GM19467 (cell line): Measurements from ENCODE around the gene CMTM3.
A peak's percentile ranks its signal among the peaks of the same experiment; 100 is the strongest.
"Not testable (repeated sequence)": the region's sequence is repeated elsewhere in the genome, so short reads cannot be mapped to it uniquely, and the experiment has no call there.

ENCODE experiments used
- ATAC-seq: cut with Tn5 transposase; IDR thresholded peaks from one replicate; pipeline ENCODE4 v1.9.1; 2021; ENCODE audit warnings: mild to moderate bottlenecking, moderate library complexity; ENCODE audit not compliant: unreplicated experiment

CMTM3 gene

DNA sequence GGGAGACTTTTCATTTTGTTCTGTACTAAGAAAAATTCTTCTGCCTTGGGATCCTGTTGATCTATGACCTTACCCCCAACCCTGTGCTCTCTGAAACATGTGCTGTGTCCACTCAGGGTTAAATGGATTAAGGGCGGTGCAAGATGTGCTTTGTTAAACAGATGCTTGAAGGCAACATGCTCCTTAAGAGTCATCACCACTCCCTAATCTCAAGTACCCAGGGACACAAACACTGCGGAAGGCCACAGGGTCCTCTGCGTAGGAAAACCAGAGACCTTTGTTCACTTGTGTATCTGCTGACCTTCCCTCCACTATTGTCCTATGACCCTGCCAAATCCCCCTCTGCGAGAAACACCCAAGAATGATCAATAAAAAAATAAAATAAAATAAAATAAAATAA lies 27.1 kb downstream of the CMTM3 start:
- ATAC-seq, result not testable (repeated sequence)

DNA sequence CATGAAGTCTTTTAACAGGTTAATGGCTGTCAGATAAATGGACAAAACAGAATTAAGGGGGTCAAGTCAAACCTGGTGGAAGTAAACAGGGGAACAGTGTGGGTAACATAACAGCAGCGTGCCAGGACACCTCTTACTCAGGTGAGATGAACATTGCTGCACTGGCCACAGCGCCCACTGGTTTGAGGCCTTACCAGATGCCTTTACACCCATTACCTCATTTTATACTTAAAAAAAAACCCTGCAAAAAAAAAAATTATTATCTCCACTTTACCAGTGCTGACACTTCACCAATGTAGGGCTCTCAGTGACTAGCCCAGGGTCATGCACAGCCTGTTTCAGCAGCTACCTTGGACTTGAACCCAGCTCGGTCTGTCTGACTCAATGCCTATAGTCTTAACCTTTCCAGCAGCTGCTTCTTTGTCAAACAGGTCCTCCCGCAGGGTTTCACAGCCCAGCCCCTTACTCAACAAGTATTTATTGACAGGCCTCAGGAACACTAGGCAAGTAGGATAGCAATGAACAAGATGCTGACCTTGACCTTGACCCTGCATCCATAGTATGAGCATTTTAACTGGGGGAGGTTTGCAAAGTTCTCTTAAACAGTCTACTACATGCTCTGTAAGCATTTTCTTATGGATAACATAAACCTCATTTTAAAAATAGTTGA lies 30.2 kb downstream of the CMTM3 start:
- ATAC-seq, result no peak

DNA sequence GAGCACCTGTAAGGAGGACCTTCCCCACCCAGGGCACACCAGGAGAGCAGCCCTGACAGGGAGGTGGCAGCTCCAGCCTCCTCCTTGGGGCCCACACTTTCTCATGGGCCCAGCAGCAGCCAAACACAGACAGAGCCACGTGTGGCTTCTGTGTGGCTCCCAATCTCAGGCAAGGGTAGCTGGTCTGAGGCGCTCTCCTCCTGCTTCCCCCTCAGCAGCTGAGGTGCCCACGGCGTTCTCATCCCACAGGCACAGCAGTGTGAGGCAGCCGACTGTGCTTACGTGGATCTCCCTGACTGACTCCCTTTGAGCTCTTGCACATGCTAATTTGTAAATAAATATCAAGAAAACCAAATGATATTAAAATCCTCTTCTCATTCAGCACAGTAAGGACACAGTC lies 30.9 kb downstream of the CMTM3 start:
- no peak for ATAC-seq

DNA sequence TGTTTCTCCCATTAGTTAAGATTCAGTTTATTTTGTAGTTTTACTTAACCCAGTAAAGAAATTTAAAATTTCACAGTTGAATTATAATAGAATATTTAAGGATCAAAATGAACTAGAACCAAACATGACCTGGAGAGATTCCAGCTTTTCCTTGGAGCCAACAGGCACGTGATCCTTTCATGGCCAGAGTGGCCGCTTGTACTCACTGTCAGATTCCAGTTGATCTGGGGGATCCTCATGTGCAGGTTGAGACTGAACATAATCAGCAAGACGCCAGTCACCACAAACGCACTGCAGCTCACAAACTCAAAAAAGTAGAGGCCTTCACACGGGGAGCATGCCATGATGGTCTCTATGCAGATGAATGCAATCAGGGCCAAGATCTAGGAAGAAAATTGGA lies 31.7 kb downstream of the CMTM3 start:
- ATAC-seq, result no peak

DNA sequence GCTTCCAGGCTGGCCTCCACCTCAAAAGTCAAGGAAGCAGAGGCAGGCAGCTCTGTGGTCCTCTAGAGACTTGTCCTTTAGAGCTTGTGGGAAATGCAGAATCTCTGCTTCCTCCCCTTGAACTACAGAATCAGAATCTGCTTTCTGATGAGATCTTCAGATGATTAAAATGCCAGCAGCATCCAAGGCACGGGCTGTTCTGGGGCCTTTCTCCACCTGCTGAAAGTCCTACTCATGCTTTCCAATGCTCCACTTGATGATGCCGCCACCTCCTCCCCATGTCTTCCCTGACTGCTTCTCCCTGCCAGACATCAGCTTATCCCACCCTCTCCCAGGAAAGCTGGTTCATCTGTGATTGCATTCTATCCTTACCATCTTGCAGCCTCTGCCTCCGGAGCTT lies 33.3 kb downstream of the CMTM3 start:
- ATAC-seq, result no peak

DNA sequence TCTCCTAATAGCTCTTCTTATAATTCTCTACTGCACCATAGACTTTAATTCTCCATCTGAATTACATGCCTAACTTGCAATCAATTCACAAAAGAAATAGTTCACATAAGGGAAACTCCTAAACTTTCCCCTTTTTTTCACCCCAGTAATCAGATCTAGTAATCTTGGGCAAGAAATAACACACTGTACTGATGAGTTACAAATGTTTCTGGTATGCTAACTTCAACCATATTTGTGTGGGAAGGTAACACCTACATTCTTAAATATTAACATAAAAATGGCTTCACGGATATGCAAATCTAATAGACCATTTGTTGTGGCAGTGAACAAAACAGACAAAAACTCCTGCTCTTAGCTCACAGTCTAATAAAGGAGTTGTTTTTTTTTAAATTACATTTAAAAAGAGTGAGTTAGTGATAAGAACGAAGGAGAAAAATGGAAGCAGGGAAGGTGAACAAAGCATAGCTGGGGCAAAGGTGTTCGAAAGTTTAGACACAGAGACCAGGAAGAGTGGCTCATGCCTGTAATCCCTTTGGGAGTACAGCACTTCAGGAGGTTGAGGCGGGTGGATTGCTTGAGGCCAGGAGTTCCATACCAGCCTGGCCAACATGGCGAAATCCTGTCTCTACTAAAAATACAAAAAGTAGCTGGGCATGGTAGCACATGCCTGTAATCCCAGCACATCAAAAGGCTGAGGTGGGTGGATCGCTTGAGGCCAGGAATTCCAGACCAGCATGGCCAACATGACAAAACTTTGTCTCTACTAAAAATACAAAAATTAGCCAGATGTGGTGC lies 34.8 kb downstream of the CMTM3 start:
- no peak for ATAC-seq

DNA sequence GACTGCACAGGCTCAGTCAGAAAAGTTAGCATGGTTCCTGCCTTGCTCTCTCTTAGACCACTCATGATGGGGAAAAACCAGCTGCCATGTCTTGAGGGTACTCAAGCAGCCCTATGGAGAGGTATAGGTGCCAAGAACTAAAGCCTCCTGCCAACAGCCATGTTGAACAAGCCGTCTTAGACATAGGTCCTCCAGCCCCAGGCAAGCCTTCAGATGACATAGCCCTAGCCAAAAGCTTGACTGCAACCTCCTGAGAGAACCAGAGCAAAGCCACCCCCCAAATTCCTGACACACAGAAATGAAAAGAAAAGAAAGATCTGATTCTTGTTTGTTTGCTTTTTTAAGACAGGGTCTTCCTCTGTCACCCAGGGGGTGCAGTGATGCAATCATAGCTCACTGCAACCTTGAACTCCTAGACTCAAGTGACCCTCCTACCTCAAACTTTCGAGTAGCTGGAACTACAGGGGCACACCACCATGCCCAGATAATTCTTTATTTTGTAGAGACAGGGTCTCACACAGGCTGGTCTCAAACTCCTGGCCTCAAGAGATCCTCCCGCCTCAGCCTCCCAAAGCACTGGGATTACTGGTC lies 36.3 kb downstream of the CMTM3 start:
- no peak for ATAC-seq

DNA sequence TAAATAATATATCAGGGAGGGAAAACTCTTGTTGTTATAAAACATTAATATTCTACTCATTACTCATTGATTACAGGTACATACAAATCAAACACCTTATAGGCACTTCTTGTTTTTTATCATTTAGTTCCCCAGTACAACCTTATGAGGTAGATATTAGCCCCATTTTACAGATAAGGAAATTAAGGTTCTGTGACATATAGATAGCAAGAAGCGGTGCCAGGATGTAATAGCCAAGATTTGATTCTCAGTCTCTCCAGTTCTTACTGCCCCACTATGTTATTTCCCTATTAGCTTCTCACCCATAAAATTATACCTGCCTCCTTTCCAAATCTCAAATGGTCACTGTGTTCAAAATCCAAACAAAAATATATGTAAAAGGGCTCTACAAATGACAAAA lies 36.9 kb downstream of the CMTM3 start:
- no peak for ATAC-seq

DNA sequence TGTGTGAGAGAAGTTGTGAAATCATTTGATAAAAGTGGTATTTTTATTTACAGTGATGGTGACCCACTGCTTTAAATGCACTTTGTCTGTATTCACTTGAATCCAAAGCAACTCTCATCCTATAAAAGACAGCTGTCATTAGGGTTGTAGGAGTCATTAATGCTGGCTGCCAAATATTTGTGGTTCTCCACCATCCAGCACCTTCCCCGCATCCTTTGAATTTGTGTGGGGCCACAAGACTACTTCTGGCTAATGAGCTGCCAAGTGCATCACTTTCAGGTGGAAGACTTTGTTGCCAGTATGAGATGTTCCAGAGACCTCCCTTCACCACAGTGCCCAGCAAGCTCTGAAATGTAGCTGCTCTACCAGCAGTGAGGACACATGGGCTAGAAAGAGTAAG lies 43.4 kb downstream of the CMTM3 start:
- ATAC-seq, result no peak

DNA sequence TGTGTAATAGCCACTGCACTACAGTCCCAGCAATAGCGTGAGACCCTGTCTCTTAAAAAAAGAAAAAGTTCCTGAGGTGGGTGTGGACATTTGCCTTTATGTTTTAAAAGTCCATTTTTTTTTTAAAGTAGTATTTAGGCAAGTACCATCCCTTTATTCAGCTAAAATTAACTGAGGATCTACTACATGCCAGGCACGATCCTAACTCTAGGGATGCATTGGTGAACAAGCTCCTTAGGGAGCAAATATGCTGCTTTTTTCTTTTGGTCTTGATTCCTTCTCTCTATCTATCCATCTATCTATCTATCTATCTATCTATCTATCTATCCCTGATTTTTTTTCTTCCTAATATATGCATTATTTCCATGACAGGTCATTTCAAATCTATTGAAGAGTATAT lies 44.7 kb downstream of the CMTM3 start:
- ATAC-seq, result no peak

DNA sequence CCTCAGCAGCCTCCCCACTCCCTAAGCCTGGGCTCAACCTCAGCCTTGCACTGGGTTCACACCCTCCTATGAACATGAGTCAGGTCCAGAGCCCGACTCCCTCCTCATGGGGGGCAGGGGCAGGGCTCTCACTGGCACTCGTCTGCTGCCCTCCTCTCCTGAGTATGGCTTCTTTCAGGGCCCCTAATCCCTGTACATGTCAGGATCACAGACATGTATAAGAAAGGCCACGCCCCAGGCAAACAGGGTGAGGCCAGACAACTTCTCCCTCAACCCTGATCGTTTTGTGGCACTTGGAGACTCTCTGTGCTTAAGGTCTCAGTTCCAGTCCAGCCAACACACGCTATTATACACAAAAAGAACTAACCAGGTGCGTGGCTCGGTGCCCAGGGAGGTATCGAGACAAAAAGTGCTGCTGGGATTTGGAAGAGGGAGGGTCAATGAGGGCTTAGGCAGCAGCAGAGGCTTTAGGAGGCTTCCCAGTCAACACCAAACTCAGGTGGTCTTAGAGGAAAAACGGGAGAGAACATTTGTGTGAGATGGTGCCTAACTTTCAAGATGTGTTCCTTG lies 45.2 kb downstream of the CMTM3 start:
- no peak for ATAC-seq

DNA sequence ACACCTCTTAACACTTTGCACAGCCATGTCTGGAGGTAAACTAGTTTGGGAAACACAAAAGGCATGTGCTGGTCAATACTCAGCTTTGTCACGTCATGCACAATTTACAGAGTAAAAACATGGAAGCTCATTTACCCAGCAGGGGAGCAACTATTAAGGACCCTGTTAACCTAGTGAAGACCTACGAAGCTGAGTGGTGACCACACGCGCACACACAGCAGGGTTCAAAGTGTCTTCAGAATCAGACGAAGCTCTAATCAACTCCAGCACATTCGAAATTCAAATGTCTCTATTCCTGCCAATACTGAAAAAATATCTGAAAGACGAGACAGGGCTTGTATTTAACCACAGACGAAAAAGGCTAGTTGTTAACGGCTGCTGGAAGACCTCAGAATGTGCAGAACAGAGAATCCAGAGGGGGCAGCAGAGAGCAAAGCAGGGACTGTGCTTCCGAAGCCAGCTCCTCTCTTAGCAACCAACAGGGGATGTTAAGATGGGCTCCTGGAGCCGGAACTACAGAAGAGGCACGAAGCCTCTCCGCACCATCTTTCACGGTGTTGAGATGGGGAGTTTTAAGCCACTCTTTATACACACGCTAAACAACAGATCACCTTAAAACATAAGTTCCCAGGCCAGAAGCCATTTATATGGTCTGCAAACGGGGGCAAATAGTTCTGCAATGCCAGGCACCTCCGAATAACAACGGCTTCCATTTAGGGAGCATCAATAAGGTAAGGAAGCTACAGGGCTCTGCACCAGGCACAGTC lies 46.4 kb downstream of the CMTM3 start:
- ATAC-seq, result peak; percentile 88

DNA sequence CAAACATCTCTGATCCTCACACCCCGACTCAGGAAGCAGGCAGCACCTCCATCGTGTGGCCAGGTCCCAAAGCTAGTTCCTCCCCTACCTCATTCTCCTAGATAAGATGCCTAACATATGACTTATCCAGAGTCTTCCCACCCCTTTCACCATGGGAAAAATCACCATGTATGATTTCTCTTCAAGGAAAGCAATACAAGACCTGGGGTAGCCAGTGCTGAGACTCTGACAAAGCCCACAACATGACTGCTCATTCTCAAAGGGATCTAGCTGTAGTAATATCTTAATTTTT lies 46.9 kb downstream of the CMTM3 start:
- no peak for ATAC-seq

DNA sequence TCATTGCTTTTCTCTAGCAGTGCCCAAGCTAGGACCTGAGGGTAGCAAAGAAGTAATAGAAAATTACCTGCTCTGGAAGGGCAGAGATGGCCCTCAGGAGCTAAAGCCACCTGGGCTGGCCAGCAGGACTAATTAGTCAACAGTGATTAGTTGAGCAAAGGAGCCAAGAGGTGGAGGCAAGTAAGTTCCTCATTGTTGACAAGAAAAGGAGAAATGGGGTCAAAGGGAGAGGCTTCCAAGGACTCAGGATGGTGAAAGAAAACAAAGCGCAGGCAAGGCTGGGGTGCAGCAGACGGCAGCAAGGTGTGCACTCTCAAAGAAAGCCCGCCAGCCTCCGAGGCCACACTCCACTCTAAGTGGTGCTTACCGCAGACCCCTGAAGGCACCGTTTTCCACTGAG lies 47.5 kb downstream of the CMTM3 start:
- no peak for ATAC-seq

DNA sequence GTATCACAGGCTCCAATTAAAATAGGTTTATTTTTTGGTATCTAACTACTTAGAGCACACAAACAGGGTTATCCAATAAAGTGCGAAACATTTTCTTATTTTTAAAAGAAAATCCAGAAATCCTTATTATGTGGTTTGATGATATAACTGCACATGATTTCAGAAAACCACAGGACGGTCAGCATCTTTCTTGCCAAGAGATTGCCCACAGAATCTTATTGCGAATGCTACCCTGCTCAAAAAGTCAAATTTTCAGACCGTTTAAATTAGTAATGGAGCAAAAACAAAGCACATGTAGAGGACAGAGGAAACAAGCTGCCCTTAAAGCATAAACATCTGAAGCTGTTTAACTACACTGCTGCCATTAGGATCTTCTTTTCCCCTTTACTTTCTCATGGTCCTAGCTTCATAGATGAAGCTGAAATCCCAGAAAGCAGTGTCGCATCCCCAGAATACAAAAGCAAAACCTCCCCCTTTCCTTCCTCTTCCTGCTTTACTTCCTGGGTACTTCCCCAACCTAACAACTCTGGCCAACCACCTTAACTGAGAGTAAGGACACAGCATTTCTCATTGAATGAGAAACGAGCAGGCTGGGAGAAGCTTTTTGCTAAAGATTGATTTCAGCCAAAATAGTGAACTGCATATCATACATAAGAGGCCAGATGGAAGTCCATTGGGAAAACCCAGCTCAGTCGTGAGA lies 48.3 kb downstream of the CMTM3 start:
- ATAC-seq, result no peak

DNA sequence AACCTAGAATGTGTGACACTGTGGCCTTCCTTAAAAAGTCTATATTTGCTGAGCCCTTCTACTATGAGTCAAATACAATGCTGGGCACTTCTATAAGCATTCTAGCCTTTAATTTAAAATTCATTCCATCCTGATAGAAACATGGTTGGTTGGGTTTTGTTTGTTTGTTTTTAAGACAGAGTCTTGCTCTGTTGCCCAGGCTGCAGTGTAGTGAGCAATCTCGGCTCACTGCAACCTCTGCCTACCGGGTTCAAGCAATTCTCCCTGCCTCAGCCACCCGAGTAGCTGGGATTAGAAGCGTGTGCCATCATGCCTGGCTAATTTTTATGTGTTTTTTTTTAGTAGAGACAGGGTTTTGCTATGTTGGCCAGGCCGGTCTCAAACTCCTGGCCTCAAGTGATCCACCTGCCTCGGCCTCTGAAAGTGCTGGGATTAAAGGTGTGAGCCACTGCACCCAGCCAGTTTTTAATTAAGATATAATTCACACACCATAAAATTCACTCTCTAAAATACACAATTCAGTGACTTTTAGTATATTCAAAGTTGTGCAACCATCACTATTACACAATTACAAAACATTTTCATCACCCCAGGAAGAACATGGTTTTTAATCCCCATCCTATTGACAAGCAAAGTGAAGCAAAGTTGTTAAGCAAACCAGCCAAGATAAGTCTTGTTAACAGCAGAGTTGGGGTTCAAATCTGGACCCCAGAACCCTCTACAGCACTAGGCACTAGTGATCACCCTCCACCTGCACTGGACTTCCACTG lies 49.3 kb downstream of the CMTM3 start:
- ATAC-seq, result no peak

DNA sequence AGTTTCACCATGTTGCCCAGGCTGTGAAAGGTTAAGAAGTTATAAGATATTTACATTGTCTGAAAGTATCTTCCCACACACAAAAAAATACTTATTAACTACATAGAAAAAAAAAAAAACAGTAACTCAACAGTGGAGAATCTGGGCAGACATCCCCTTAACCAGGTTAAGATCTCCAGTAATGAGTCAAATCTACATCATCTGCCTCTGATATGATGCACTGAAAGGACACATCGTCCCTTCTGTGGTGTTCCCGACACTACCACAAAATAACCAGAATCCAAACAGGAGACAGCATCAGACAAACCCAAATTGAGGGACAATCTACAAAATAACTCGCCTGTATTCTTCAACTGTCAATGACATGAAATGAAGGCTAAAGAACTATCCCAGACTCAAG lies 52.0 kb downstream of the CMTM3 start:
- no peak for ATAC-seq

DNA sequence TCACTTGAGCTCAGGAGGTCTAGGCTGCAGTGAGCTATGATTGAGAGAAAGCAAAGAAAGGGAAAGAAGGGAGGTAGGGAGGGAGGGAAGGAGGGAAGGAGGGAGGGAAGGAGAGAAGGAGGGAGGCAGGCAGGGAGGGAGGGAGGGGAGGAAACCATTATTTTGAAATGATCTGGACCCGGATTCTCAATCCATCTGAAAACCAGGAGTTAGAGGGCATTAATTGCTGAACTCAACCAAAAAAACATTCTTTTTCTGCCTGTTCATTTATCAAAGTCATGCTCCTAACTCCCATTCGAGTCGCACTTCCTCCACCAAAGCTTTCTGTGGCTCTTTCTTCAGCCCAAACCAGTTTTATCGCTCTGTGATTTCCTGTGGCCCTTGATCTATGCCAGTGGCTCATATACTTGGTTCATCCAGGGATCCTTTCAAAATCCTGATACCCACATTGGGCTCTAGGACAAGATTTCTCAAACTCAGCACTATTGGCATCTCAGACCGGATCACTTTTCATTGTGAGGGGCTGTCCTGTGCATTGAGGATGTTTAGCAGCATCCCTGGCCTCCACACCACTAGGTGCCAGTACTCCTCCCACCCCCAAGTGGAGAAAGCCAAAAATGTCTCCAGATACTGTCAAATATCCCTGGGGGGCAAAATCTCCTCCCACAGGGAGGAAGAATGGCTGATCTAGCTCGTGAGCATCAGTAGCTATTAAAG lies 53.8 kb downstream of the CMTM3 start:
- no peak for ATAC-seq

DNA sequence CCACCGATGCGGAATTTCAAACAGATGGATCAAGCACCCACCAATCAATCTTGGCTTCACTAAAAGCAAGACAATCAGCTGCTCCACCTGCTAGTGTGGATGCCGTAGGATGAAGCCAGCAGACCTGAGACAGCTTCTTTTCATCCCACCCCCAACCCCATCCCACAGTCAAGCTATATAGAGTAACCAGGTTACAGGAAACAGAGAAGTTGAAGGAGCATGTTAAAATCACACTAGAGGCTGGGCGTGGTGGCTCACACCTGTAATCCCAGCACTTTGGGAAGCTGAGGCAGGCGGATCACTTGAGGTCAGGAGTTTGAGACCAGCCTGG lies 54.3 kb downstream of the CMTM3 start:
- ATAC-seq, result no peak
